Measurements from ENCODE around the gene ZNF723. TPM values are rescaled to one million over a fixed set of nuclear protein-coding genes. Genes with fewer than 3 reads are reported as not detected.

Gene ZNF723
- total and polyA plus RNA-seq, 2 of the 4 experiments (the other 2 are of a cell fraction): not detected

DNA sequence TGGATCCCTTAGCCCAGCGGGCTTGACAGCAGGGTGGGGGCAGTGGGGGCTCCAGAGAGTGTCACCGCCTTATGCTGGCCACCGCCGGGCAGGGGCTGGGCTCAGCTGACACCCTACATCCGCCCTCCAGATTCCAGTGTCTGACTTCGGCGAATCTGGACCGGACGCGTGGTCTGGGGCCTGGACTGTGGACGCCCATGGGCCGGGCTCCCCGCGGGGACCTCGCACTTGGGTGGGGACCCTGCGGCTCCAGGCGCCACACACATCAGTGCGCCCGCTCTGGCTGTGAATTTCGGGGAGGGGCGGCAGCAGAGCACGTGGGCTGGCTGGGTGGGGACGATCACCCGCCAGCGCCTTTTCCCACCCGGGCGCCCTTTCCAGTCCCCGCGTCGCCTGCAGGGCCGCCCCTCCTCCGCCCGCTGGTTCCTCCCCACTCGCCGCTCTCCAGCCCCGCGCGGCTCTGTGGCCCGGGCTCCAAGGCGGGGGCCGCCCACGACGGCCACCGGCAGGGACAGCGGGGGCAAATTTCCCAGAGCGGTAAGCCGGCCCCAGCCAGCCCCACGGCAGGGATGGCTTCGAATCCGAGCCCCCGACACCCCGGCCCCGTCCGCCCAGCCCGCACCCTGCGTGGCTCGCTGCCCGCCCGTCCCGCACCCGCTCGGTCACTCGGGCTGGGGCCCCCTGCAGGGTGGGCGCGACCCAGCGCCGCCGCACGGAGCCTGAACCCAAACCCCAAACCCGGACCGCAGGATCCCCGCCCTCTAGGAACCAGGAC is 24.8 kb upstream of the ZNF723 start:
- no peak overlapping the region for H2BK120ac ChIP-seq (ENCODE audit: low read depth, low read length)
- H3K79me1 ChIP-seq (ENCODE audit: low read depth in 1 of 2, low read length in 2 of 2): no peaks in the 10 kb centered on the region
- no peak overlapping the region for H3K27ac ChIP-seq (ENCODE audit: insufficient read depth, low read length)
- no peak overlapping the region for H2BK20ac ChIP-seq (ENCODE audit: low read depth, low read length)
- H3K4me1 ChIP-seq (ENCODE audit: control insufficient read depth, insufficient read depth, low read length): no peaks in the 10 kb centered on the region
- POLR2A ChIA-PET (ENCODE audit: unreplicated experiment): no interaction called here
- CTCF ChIA-PET: no interaction called here
- H3K18ac ChIP-seq (ENCODE audit: low read depth, low read length): no peak overlapping the region
- H4K5ac ChIP-seq (ENCODE audit: low read depth, low read length): no peak overlapping the region
- no peak overlapping the region for H4K8ac ChIP-seq (ENCODE audit: low read depth in 2 of 2, low read length in 2 of 2)
- H3K4me3 ChIP-seq (ENCODE audit: insufficient read depth, low read depth, low read length): no peak overlapping the region
- peaks cover 27% of the 10 kb centered on the region for H3K9me3 ChIP-seq (ENCODE audit: control insufficient read depth, insufficient read depth, low read length)
- intact Hi-C loops (cut with micrococcal nuclease) (no loop called here), in situ Hi-C loops (cut with MboI; ENCODE audit: low sequenced_read_pairs) (no loop called here), dilution Hi-C loops (cut with HindIII; ENCODE audit: low sequenced_read_pairs, unreplicated experiment) (no loop called here)
- H3K27me3 ChIP-seq (ENCODE audit: control insufficient read depth, insufficient read depth, low read length): no peaks in the 10 kb centered on the region
- no peaks in the 10 kb centered on the region for H4K20me1 ChIP-seq (ENCODE audit: insufficient read depth, low read length)
- no peak overlapping the region for H2BK5ac ChIP-seq (ENCODE audit: low read depth, low read length, poor library complexity, severe bottlenecking)
- H2AFZ ChIP-seq (replicated peaks; ENCODE audit: low read length, poor library complexity): no peak overlapping the region
- BruUV-seq (replicated peaks): no TSS peak
- no peak overlapping the region for H2BK15ac ChIP-seq (ENCODE audit: low read depth, low read length)
- no peak overlapping the region for H3K14ac ChIP-seq (replicated peaks; ENCODE audit: low read depth, low read length)
- H3K9me1 ChIP-seq (ENCODE audit: insufficient read depth, low read length): no peaks in the 10 kb centered on the region
- 6% methylated on average over 9 of the region's 72 CpGs; no CpG with 5 or more reads in 1 of the 2 experiments for WGBS, 2 experiments (ENCODE audit: extremely low coverage in 2 of 2, insufficient read length in 1 of 2)
- TF ChIP-seq RCOR1 (IDR thresholded peaks at IDR 0.05; ENCODE audit: insufficient replicate concordance, low read length) (no peak), MAZ (IDR thresholded peaks at IDR 0.05; ENCODE audit: borderline replicate concordance, low read depth, low read length) (no peak), MAFK (IDR thresholded peaks at IDR 0.05; ENCODE audit: low read depth, low read length) (no peak)
- no peak overlapping the region for H3K4me2 ChIP-seq (ENCODE audit: low read depth, low read length)
- no peak overlapping the region for H2AK9ac ChIP-seq (replicated peaks; ENCODE audit: low read depth, low read length, poor library complexity)
- H3K36me3 ChIP-seq (ENCODE audit: control insufficient read depth, insufficient read depth, low read length): no peaks in the 10 kb centered on the region
- no peak for DNase-seq
- no peak overlapping the region for H3K23ac ChIP-seq (ENCODE audit: low read depth, low read length)
- H3K56ac ChIP-seq (ENCODE audit: extremely low read depth, insufficient read depth, low read length): no peak overlapping the region
- no peak for ATAC-seq (ENCODE audit: low read depth)
- no peak overlapping the region for H2AK5ac ChIP-seq (ENCODE audit: low read depth, low read length)
- no peak overlapping the region for H4K91ac ChIP-seq (ENCODE audit: insufficient read depth, low read depth, low read length)
- H3K4ac ChIP-seq (ENCODE audit: low read depth, low read length): no peak overlapping the region
- no peak overlapping the region for H3K9ac ChIP-seq (ENCODE audit: low read depth, low read length)
